Gastrocnemius medialis (tissue), 4 donors: ENCODE results near the gene MN1. TPM values are rescaled to one million over a fixed set of nuclear protein-coding genes. Genes with fewer than 3 reads are reported as not detected.

Experiments used
- ATAC-seq, 2 donors: fragments of 150-250 bp; one replicate each; pipeline ENCODE4 v1.9.1; 2016
- DNase-seq, 2 donors: peaks; one replicate each; pipeline ENCODE4 v3.0.0-alpha.2; 2019
- H3K27ac ChIP-seq, 4 donors: fragments of 200-600 bp; sonication (generic); 1 replicate in 1 of 4; 2 replicates in 3 of 4; pipeline ENCODE4 v1.5.1; 2016 to 2018; ENCODE audit warnings: mild to moderate bottlenecking in 2 of 4, moderate library complexity in 1 of 4
- H3K27me3 ChIP-seq, 3 donors: fragments of 200-600 bp; sonication (generic) in 2 of 3; 1 replicate in 1 of 3; 2 replicates in 2 of 3; pipeline versions ENCODE4 v1.5.1 to v1.6.0; 2016 to 2019; ENCODE audit warnings: mild to moderate bottlenecking in 1 of 3, moderate library complexity in 1 of 3
- H3K36me3 ChIP-seq, 2 donors: fragments of 200-600 bp; sonication (generic) in 1 of 2; one replicate each; pipeline ENCODE4 v1.5.1; 2017 to 2018
- H3K4me1 ChIP-seq, 2 donors: fragments of 200-600 bp; sonication (generic) in 1 of 2; one replicate each; pipeline ENCODE4 v1.5.1; 2016 to 2017; ENCODE audit warnings: mild to moderate bottlenecking in 2 of 2
- H3K4me3 ChIP-seq, 4 donors: fragments of 200-600 bp; sonication (generic) in 3 of 4; 1 replicate in 1 of 4; 2 replicates in 3 of 4; pipeline ENCODE4 v1.5.1; 2016 to 2019; ENCODE audit warnings: mild to moderate bottlenecking in 2 of 4
- H3K9me3 ChIP-seq, 3 donors: fragments of 200-600 bp; sonication (generic) in 2 of 3; 1 replicate in 1 of 3; 2 replicates in 2 of 3; pipeline ENCODE4 v1.5.1; 2016 to 2019
- POLR2A ChIP-seq, 2 donors: fragments of 450-650 bp; IDR thresholded peaks; one replicate each; pipeline ENCODE4 v1.6.1; 2017; ENCODE audit warnings: antibody characterized with exemption in 2 of 2, mild to moderate bottlenecking in 2 of 2, moderate library complexity in 2 of 2
- in situ Hi-C, 4 donors: fragments of 200-750 bp; cut with MboI; loops; one replicate each; pipeline versions ENCODE4 v1.15.0 to v1.8.0; 2017; ENCODE audit warnings: low sequenced_read_pairs in 4 of 4
- intact Hi-C: fragments of 100-400 bp; cut with DNase I; formaldehyde crosslinking; loops from one replicate; pipeline ENCODE4 v1.15.1; 2023; ENCODE audit warnings: low total_unique reads
- total RNA-seq, 4 donors: library from RNA; depleted of rRNA; stranded (reverse); fragments of >200 nt; gene quantifications; one replicate each; pipeline versions ENCODE4 v1.1.0 to v1.2.3, GENCODE V29; 2016
- TF ChIP-seq, protein P1 (sequence below), 5 experiments: fragments of 450-650 bp in 3 of 5; fragments of 200-600 bp in 2 of 5; sonication (generic) in 2 of 5; IDR thresholded peaks in 4 of 5; conservative IDR thresholded peaks in 1 of 5; 1 replicate in 4 of 5; 2 replicates in 1 of 5; pipeline ENCODE4 v1.5.1; 2016 to 2019; ENCODE audit warnings: antibody characterized with exemption in 5 of 5, mild to moderate bottlenecking in 3 of 5, moderate library complexity in 3 of 5

The MN1 gene
- total RNA-seq, 4 donors from 2014 or later = 8.8 to 40.0 (median 36.6) TPM

- no peaks in the 10 kb centered on the region for H3K36me3 ChIP-seq
- H3K4me3 ChIP-seq = no peak overlapping the region
- intact Hi-C loops (loop anchor here (2.0 kb wide), 1 partner anchor 77 kb away; the partner anchor contains the start of gene MN1), in situ Hi-C loops (no loop called here)
- H3K9me3 ChIP-seq = no peaks in the 10 kb centered on the region
- peaks cover 35 to 54% of the 10 kb centered on the region in 2 donors for H3K4me1 ChIP-seq
- no peaks in the 10 kb centered on the region for H3K27me3 ChIP-seq
- DNase-seq = no peak
- TF ChIP-seq POLR2A (IDR thresholded peaks at IDR 0.05) = no peak
- TF ChIP-seq, protein P1, sequence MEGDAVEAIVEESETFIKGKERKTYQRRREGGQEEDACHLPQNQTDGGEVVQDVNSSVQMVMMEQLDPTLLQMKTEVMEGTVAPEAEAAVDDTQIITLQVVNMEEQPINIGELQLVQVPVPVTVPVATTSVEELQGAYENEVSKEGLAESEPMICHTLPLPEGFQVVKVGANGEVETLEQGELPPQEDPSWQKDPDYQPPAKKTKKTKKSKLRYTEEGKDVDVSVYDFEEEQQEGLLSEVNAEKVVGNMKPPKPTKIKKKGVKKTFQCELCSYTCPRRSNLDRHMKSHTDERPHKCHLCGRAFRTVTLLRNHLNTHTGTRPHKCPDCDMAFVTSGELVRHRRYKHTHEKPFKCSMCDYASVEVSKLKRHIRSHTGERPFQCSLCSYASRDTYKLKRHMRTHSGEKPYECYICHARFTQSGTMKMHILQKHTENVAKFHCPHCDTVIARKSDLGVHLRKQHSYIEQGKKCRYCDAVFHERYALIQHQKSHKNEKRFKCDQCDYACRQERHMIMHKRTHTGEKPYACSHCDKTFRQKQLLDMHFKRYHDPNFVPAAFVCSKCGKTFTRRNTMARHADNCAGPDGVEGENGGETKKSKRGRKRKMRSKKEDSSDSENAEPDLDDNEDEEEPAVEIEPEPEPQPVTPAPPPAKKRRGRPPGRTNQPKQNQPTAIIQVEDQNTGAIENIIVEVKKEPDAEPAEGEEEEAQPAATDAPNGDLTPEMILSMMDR (IDR thresholded peaks at IDR 0.05 in 4 of 5, conservative IDR thresholded peaks at IDR 0.05 in 1 of 5) = no peak
- no peak for ATAC-seq
- no peak overlapping the region for H3K27ac ChIP-seq
Measured at GRCh38 chr22:27723708-27724107, 77.8 kb downstream of the MN1 start.

DNA sequence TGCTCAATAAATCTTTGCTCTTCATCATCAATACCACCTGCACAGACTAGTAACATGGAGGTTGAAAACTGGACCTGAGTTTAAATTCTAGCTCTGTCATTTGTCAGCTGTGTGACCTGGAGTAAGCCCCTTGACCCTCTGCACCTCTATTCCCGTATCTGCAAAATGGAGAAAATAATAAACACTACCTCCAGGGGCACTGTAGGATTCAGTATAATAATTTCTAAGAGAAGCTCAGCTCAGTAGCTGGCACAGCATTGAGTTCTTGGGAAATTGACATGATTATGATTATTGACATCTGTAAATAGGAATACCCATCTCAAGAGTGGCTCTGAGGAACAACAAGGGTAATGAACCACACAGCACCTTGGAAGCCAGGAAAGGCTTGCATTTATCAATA is 78.4 kb downstream of the MN1 start:
- H3K27me3 ChIP-seq = no peaks in the 10 kb centered on the region
- TF ChIP-seq, protein P1 (IDR thresholded peaks at IDR 0.05 in 4 of 5, conservative IDR thresholded peaks at IDR 0.05 in 1 of 5) = peak in 3 of 5 experiments; percentile 7 to 24 (median 21)
- TF ChIP-seq POLR2A (IDR thresholded peaks at IDR 0.05) = no peak
- ATAC-seq = no peak
- H3K9me3 ChIP-seq = no peaks in the 10 kb centered on the region
- H3K4me1 ChIP-seq = peaks cover 41 to 55% of the 10 kb centered on the region in 2 donors
- no peak for DNase-seq
- in situ Hi-C loops (no loop called here), intact Hi-C loops (no loop called here)
- no peaks in the 10 kb centered on the region for H3K36me3 ChIP-seq
- no peak overlapping the region for H3K27ac ChIP-seq
- no peak overlapping the region for H3K4me3 ChIP-seq

GRCh38 chr22:27720860-27721259 is 80.7 kb downstream of the MN1 start:
- Histone ChIP-seq H3K27ac (peak overlapping the region; percentile 73 to 81 (median 76)), H3K36me3 (no peaks in the 10 kb centered on the region), H3K4me3 (no peak overlapping the region), H3K4me1 (peaks cover 43 to 62% of the 10 kb centered on the region in 2 donors), H3K9me3 (no peaks in the 10 kb centered on the region), H3K27me3 (no peaks in the 10 kb centered on the region)
- peak in 1 of 2 donors; percentile 51 for ATAC-seq
- peak in 1 of 2 donors; percentile 79 for DNase-seq
- intact Hi-C loops = no loop called here
- in situ Hi-C loops = no loop called here
- TF ChIP-seq POLR2A (IDR thresholded peaks at IDR 0.05) = no peak
- TF ChIP-seq, protein P1 (IDR thresholded peaks at IDR 0.05 in 4 of 5, conservative IDR thresholded peaks at IDR 0.05 in 1 of 5) = no peak

- Histone ChIP-seq H3K27ac (peak overlapping the region; percentile 73 to 81 (median 76)), H3K9me3 (no peaks in the 10 kb centered on the region), H3K36me3 (no peaks in the 10 kb centered on the region), H3K27me3 (no peaks in the 10 kb centered on the region), H3K4me1 (peaks cover 39 to 56% of the 10 kb centered on the region in 2 donors), H3K4me3 (no peak overlapping the region)
- intact Hi-C loops (loop anchor here (1.0 to 5.0 kb wide), 6 partner anchors 33 to 148 kb away; no protein-coding TSS in a partner anchor), in situ Hi-C loops (no loop called here)
- ATAC-seq = peak; percentile 60 to 68
- TF ChIP-seq, protein P1 (IDR thresholded peaks at IDR 0.05 in 4 of 5, conservative IDR thresholded peaks at IDR 0.05 in 1 of 5) = no peak
- peak in 1 of 2 donors; percentile 23 for TF ChIP-seq POLR2A (IDR thresholded peaks at IDR 0.05)
- DNase-seq = peak; percentile 49 to 90
Measured at GRCh38 chr22:27719535-27720227, 81.9 kb downstream of the MN1 start.
